ENCODE measurements around the gene APBA3.

APBA3 gene

DNA sequence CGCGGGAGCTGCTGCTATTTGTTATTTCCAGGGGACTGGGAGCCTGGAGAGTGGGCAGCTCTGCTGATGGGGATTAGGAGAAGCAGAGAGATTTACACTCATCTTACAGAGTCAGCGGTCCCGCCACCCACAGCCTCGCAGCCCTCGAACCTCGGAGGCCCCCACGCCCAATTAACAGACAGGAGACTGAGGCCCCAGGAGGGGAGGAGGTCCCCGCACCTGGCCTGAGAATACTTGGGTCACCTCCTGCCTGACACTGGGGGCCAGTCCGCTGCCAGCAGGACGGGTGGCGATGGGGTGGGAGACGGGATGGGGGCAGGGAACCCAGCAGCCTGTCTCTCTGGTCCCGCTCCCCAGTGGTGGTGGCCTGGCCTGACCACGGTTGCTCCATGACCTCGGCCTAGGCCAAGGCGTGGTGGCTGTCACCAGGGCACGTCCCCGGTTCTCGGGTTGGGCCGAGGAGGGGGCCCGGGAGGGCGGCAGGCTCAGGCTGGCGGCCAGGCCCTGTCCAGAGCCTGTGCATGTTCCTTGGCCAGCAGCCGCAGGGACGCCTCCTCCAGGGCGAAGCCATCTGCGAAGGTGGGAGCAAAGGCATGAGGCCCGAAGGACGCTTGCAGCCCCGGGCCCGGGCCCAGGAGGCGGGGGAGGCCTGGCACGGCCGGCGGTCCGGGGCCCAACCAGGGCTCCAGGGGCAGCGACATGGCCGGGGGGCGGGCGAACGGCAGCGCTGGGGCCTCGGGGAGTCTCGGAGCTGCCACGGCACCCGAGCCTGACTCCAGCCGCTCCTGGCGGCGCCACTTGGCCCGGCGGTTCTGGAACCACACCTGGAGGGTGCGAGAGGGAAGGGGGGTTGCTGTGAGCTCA, 8.9 kb upstream of the APBA3 start:
- DNase-seq, result no peak
- Mint-ChIP-seq H3K4me3 (no peak overlapping the region), H3K4me1 (peaks cover 42% of the 10 kb centered on the region)

GRCh38 chr19:3769494-3769893, 8.0 kb upstream of the APBA3 start:
- H3K4me3 Mint-ChIP-seq, result no peak overlapping the region
- no peak overlapping the region for H3K27ac Mint-ChIP-seq
- DNase-seq, result no peak
- H3K4me1 Mint-ChIP-seq, result peaks cover 38% of the 10 kb centered on the region
- TF ChIP-seq, protein P1, sequence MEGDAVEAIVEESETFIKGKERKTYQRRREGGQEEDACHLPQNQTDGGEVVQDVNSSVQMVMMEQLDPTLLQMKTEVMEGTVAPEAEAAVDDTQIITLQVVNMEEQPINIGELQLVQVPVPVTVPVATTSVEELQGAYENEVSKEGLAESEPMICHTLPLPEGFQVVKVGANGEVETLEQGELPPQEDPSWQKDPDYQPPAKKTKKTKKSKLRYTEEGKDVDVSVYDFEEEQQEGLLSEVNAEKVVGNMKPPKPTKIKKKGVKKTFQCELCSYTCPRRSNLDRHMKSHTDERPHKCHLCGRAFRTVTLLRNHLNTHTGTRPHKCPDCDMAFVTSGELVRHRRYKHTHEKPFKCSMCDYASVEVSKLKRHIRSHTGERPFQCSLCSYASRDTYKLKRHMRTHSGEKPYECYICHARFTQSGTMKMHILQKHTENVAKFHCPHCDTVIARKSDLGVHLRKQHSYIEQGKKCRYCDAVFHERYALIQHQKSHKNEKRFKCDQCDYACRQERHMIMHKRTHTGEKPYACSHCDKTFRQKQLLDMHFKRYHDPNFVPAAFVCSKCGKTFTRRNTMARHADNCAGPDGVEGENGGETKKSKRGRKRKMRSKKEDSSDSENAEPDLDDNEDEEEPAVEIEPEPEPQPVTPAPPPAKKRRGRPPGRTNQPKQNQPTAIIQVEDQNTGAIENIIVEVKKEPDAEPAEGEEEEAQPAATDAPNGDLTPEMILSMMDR (IDR thresholded peaks at IDR 0.05), result no peak
- peaks cover 5% of the 10 kb centered on the region for H3K36me3 Mint-ChIP-seq (ENCODE audit: low read depth)
- H3K27me3 Mint-ChIP-seq (ENCODE audit: low read depth, poor library complexity), result no peaks in the 10 kb centered on the region
- no peaks in the 10 kb centered on the region for H3K9me3 Mint-ChIP-seq

More for the DNA sequence above, 8.9 kb upstream of the APBA3 start:
- TF ChIP-seq, protein P1 (IDR thresholded peaks at IDR 0.05), result no peak
- Mint-ChIP-seq H3K36me3 (ENCODE audit: low read depth) (peaks cover 5% of the 10 kb centered on the region), H3K9me3 (no peaks in the 10 kb centered on the region), H3K27ac (peak overlapping the region; percentile 36), H3K27me3 (ENCODE audit: low read depth, poor library complexity) (no peaks in the 10 kb centered on the region)

- H3K4me1 Mint-ChIP-seq, result peaks cover 30% of the 10 kb centered on the region
- no peak overlapping the region for H3K4me3 Mint-ChIP-seq
- H3K9me3 Mint-ChIP-seq, result no peaks in the 10 kb centered on the region
- DNase-seq, result no peak
- no peaks in the 10 kb centered on the region for H3K27me3 Mint-ChIP-seq (ENCODE audit: low read depth, poor library complexity)
- H3K27ac Mint-ChIP-seq, result peak overlapping the region; percentile 34
- TF ChIP-seq, protein P1 (IDR thresholded peaks at IDR 0.05), result no peak
- H3K36me3 Mint-ChIP-seq (ENCODE audit: low read depth), result peaks cover 5% of the 10 kb centered on the region
These were observed 7.2 kb upstream of the APBA3 start for GRCh38 chr19:3768748-3769099.

GRCh38 chr19:3768015-3768747, 6.7 kb upstream of the APBA3 start:
- no peak overlapping the region for H3K4me3 Mint-ChIP-seq
- TF ChIP-seq, protein P1 (IDR thresholded peaks at IDR 0.05), result no peak
- H3K27me3 Mint-ChIP-seq (ENCODE audit: low read depth, poor library complexity), result no peaks in the 10 kb centered on the region
- DNase-seq, result no peak
- no peak overlapping the region for H3K27ac Mint-ChIP-seq
- peaks cover 30% of the 10 kb centered on the region for H3K4me1 Mint-ChIP-seq
- no peaks in the 10 kb centered on the region for H3K9me3 Mint-ChIP-seq
- peaks cover 5% of the 10 kb centered on the region for H3K36me3 Mint-ChIP-seq (ENCODE audit: low read depth)

- no peaks in the 10 kb centered on the region for H3K9me3 Mint-ChIP-seq
- H3K27ac Mint-ChIP-seq, result no peak overlapping the region
- H3K4me1 Mint-ChIP-seq, result peaks cover 25% of the 10 kb centered on the region
- no peak for DNase-seq
- no peak overlapping the region for H3K4me3 Mint-ChIP-seq
- peaks cover 5% of the 10 kb centered on the region for H3K36me3 Mint-ChIP-seq (ENCODE audit: low read depth)
- H3K27me3 Mint-ChIP-seq (ENCODE audit: low read depth, poor library complexity), result no peaks in the 10 kb centered on the region
- TF ChIP-seq, protein P1 (IDR thresholded peaks at IDR 0.05), result no peak
These were observed 5.6 kb upstream of the APBA3 start for GRCh38 chr19:3767050-3767449.
